ENCODE measurements around the gene RNF151. TPM values are rescaled to one million over a fixed set of nuclear protein-coding genes. Genes with fewer than 3 reads are reported as not detected.

Gene RNF151
- total RNA-seq, 1 donor from 2014 or later: not detected

- DNase-seq (ENCODE audit: low spot score in 2 of 2, unreplicated experiment in 2 of 2): no peak
- Mint-ChIP-seq H3K27me3 (ENCODE audit: low read depth) (peaks cover 50% of the 10 kb centered on the region), H3K9me3 (no peaks in the 10 kb centered on the region), H3K27ac (no peak overlapping the region), H3K4me3 (peak overlapping the region; percentile 83), H3K36me3 (peaks cover 9% of the 10 kb centered on the region), H3K4me1 (peaks cover 21% of the 10 kb centered on the region)
- TF ChIP-seq CTCF (IDR thresholded peaks at IDR 0.05; ENCODE audit: unreplicated experiment): no peak
Observed at GRCh38 chr16:1985466-1986150, 19.0 kb downstream of the RNF151 start.

- H3K36me3 Mint-ChIP-seq: peaks cover 9% of the 10 kb centered on the region
- no peaks in the 10 kb centered on the region for H3K9me3 Mint-ChIP-seq
- TF ChIP-seq CTCF (IDR thresholded peaks at IDR 0.05; ENCODE audit: unreplicated experiment): no peak
- DNase-seq (ENCODE audit: low spot score in 2 of 2, unreplicated experiment in 2 of 2): no peak
- H3K27ac Mint-ChIP-seq: no peak overlapping the region
- H3K27me3 Mint-ChIP-seq (ENCODE audit: low read depth): peaks cover 48% of the 10 kb centered on the region
- H3K4me1 Mint-ChIP-seq: peaks cover 22% of the 10 kb centered on the region
- no peak overlapping the region for H3K4me3 Mint-ChIP-seq
Observed at GRCh38 chr16:1987198-1987597, 20.5 kb downstream of the RNF151 start.

- no peak for DNase-seq (ENCODE audit: low spot score in 2 of 2, unreplicated experiment in 2 of 2)
- no peak for TF ChIP-seq CTCF (IDR thresholded peaks at IDR 0.05; ENCODE audit: unreplicated experiment)
- Mint-ChIP-seq H3K4me1 (peaks cover 20% of the 10 kb centered on the region), H3K36me3 (peaks cover 9% of the 10 kb centered on the region), H3K9me3 (no peaks in the 10 kb centered on the region), H3K27me3 (ENCODE audit: low read depth) (peaks cover 40% of the 10 kb centered on the region), H3K4me3 (peak within 1 kb of the TSS; percentile 57), H3K27ac (no peak within 1 kb of the TSS)
Observed at GRCh38 chr16:1989209-1990100, 22.8 kb downstream of the RNF151 start, which contains the start of gene SYNGR3. Gene SYNGR3 (plus strand): TSS chr16:1989970. CDS start chr16:1990103, 133 bp downstream.

- Mint-ChIP-seq H3K36me3 (peaks cover 9% of the 10 kb centered on the region), H3K27ac (no peak overlapping the region), H3K4me3 (no peak overlapping the region), H3K4me1 (peaks cover 14% of the 10 kb centered on the region), H3K9me3 (no peaks in the 10 kb centered on the region), H3K27me3 (ENCODE audit: low read depth) (peaks cover 40% of the 10 kb centered on the region)
- no peak for TF ChIP-seq CTCF (IDR thresholded peaks at IDR 0.05; ENCODE audit: unreplicated experiment)
- DNase-seq (ENCODE audit: low spot score in 2 of 2, unreplicated experiment in 2 of 2): no peak
Observed at GRCh38 chr16:1990101-1990350, 23.4 kb downstream of the RNF151 start.

GRCh38 chr16:1990351-1991134, 23.9 kb downstream of the RNF151 start:
- Mint-ChIP-seq H3K27me3 (ENCODE audit: low read depth) (peaks cover 40% of the 10 kb centered on the region), H3K4me3 (peak overlapping the region; percentile 47), H3K36me3 (peaks cover 13% of the 10 kb centered on the region), H3K4me1 (peaks cover 9% of the 10 kb centered on the region), H3K27ac (no peak overlapping the region), H3K9me3 (no peaks in the 10 kb centered on the region)
- no peak for DNase-seq (ENCODE audit: low spot score in 2 of 2, unreplicated experiment in 2 of 2)
- TF ChIP-seq CTCF (IDR thresholded peaks at IDR 0.05; ENCODE audit: unreplicated experiment): no peak
